ENCODE results near the gene EGLN2. TPM values are rescaled to one million over a fixed set of nuclear protein-coding genes. Genes with fewer than 3 reads are reported as not detected.
"Not testable (repeated sequence)": the region's sequence is repeated elsewhere in the genome, so short reads cannot be mapped to it uniquely, and the experiment has no call there.

Gene EGLN2
- total RNA-seq, 1 experiment from 2014 or later: 115 TPM

DNA sequence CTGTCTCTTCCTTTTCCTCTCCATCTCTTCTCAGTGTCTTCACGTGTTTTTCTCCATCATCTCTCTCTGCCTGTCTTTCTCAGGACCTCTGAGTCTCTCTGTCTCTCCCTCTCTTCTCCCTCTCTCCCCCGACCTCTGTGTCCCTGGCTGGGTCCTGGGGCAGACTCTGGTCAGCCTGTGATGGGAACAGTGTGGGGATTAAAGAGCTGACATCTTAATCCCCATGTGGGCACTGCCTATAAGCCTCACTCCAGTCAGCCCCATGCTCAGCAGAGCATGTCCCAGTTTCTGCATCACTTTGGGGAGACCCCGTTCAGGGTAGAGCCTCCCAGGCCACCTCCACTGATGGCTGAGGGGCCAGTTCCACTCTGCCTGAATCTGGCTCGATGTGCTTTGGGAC is 16.2 kb downstream of the EGLN2 start:
- DNase-seq (ENCODE audit: low read depth, low spot score): no peak
- no peaks in the 10 kb centered on the region for H3K36me3 ChIP-seq (ENCODE audit: control insufficient read depth, insufficient read depth, low read length)
- no peak for ATAC-seq
- intact Hi-C loops (cut with micrococcal nuclease; ENCODE audit: unreplicated experiment): no loop called here
- H3K4me1 ChIP-seq (ENCODE audit: control insufficient read depth, insufficient read depth, low read length): peaks cover 9% of the 10 kb centered on the region
- H3K27me3 ChIP-seq (ENCODE audit: control insufficient read depth, insufficient read depth, low read length): no peaks in the 10 kb centered on the region
- BruUV-seq (replicated peaks): no TSS peak
- H3K9me3 ChIP-seq (ENCODE audit: control insufficient read depth, insufficient read depth, low read depth, low read length): no peaks in the 10 kb centered on the region
- in situ Hi-C loops (cut with HindIII; ENCODE audit: low pct_unique_long_range_greater_than_20kb, low sequenced_read_pairs): no loop called here
- POLR2A ChIA-PET: no interaction called here
- H3K4me3 ChIP-seq (ENCODE audit: low read depth in 2 of 2, low read length in 2 of 2): no peak overlapping the region
- TF ChIP-seq TCF7L2 (IDR thresholded peaks at IDR 0.05; ENCODE audit: low read depth, low read length) (no peak), POLR2AphosphoS5 (IDR thresholded peaks at IDR 0.05; ENCODE audit: low read depth, low read length) (no peak), CTCF (IDR thresholded peaks at IDR 0.05) (no peak), SIN3A (IDR thresholded peaks at IDR 0.05; ENCODE audit: borderline replicate concordance, insufficient read depth, low read depth, low read length) (no peak)
- TF ChIP-seq, protein P1, sequence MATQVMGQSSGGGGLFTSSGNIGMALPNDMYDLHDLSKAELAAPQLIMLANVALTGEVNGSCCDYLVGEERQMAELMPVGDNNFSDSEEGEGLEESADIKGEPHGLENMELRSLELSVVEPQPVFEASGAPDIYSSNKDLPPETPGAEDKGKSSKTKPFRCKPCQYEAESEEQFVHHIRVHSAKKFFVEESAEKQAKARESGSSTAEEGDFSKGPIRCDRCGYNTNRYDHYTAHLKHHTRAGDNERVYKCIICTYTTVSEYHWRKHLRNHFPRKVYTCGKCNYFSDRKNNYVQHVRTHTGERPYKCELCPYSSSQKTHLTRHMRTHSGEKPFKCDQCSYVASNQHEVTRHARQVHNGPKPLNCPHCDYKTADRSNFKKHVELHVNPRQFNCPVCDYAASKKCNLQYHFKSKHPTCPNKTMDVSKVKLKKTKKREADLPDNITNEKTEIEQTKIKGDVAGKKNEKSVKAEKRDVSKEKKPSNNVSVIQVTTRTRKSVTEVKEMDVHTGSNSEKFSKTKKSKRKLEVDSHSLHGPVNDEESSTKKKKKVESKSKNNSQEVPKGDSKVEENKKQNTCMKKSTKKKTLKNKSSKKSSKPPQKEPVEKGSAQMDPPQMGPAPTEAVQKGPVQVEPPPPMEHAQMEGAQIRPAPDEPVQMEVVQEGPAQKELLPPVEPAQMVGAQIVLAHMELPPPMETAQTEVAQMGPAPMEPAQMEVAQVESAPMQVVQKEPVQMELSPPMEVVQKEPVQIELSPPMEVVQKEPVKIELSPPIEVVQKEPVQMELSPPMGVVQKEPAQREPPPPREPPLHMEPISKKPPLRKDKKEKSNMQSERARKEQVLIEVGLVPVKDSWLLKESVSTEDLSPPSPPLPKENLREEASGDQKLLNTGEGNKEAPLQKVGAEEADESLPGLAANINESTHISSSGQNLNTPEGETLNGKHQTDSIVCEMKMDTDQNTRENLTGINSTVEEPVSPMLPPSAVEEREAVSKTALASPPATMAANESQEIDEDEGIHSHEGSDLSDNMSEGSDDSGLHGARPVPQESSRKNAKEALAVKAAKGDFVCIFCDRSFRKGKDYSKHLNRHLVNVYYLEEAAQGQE (IDR thresholded peaks at IDR 0.05; ENCODE audit: insufficient read depth in 1 of 2, low read depth in 2 of 2, low read length in 1 of 2): no peak
- CTCF ChIA-PET: no interaction called here
- H3K27ac ChIP-seq (ENCODE audit: low read length): peak overlapping the region; percentile 51; the same call in 1 of the 2 replicates

- ATAC-seq: peak; percentile 91
- intact Hi-C loops (cut with micrococcal nuclease; ENCODE audit: unreplicated experiment); H3K36me3 ChIP-seq (ENCODE audit: control insufficient read depth, insufficient read depth, low read length); DNase-seq (ENCODE audit: low read depth, low spot score); BruUV-seq (replicated peaks); in situ Hi-C loops (cut with HindIII; ENCODE audit: low pct_unique_long_range_greater_than_20kb, low sequenced_read_pairs); H3K4me1 ChIP-seq (ENCODE audit: control insufficient read depth, insufficient read depth, low read length); H3K9me3 ChIP-seq (ENCODE audit: control insufficient read depth, insufficient read depth, low read depth, low read length); H3K27me3 ChIP-seq (ENCODE audit: control insufficient read depth, insufficient read depth, low read length); POLR2A ChIA-PET; CTCF ChIA-PET: not testable (repeated sequence)
- Histone ChIP-seq H3K27ac (ENCODE audit: low read length) (peak overlapping the region; percentile 34; the same call in 1 of the 2 replicates), H3K4me3 (ENCODE audit: low read depth in 2 of 2, low read length in 2 of 2) (peak overlapping the region; percentile 11 to 29; a peak in 2 of 4 replicates)
- TF ChIP-seq CTCF (IDR thresholded peaks at IDR 0.05): peak; percentile 45; the same call in 1 of the 2 replicates
Measured at GRCh38 chr19:40818480-40819399, 19.7 kb downstream of the EGLN2 start.
